HG03139 (cell line): ENCODE data around the gene KIAA0825.

Experiments
- ATAC-seq: cut with Tn5 transposase; IDR thresholded peaks from one replicate; pipeline ENCODE4 v1.9.1; 2021; ENCODE audit not compliant: unreplicated experiment

The KIAA0825 gene

GRCh38 chr5:94618493-94619328 is at the start of gene KIAA0825, which contains the start of gene SLF1:
Gene KIAA0825 (minus strand): TSS chr5:94618604. CDS start chr5:94537126, 81,478 bp downstream.
Gene SLF1 (plus strand): TSS chr5:94618669. CDS start chr5:94628811, 10,142 bp downstream.
- peak; percentile 97 for ATAC-seq

- no peak for ATAC-seq
Measured at GRCh38 chr5:94667937-94668336, 49.5 kb upstream of the KIAA0825 start.

- no peak for ATAC-seq
Measured at GRCh38 chr5:94661086-94661485, 42.7 kb upstream of the KIAA0825 start.

- no peak for ATAC-seq
Measured at GRCh38 chr5:94660506-94660905, 42.1 kb upstream of the KIAA0825 start.

- no peak for ATAC-seq
Measured at GRCh38 chr5:94658272-94658671, 39.9 kb upstream of the KIAA0825 start.

- no peak for ATAC-seq
Measured at GRCh38 chr5:94649874-94650273, 31.5 kb upstream of the KIAA0825 start.

- no peak for ATAC-seq
Measured at GRCh38 chr5:94646758-94647157, 28.4 kb upstream of the KIAA0825 start.

GRCh38 chr5:94645053-94645452 is 26.6 kb upstream of the KIAA0825 start:
- ATAC-seq = no peak

- ATAC-seq = no peak
Measured at GRCh38 chr5:94640176-94640575, 21.8 kb upstream of the KIAA0825 start.

GRCh38 chr5:94632024-94632423 is 13.6 kb upstream of the KIAA0825 start:
- ATAC-seq = peak; percentile 99

- ATAC-seq = no peak
Measured at GRCh38 chr5:94627191-94627590, 8.8 kb upstream of the KIAA0825 start.

- no peak for ATAC-seq
Measured at GRCh38 chr5:94623877-94624276, 5.5 kb upstream of the KIAA0825 start.

GRCh38 chr5:94623011-94623410 is 4.6 kb upstream of the KIAA0825 start:
- no peak for ATAC-seq

GRCh38 chr5:94621763-94622162 is 3.4 kb upstream of the KIAA0825 start:
- no peak for ATAC-seq

- no peak for ATAC-seq
Measured at GRCh38 chr5:94620256-94620655, 1.9 kb upstream of the KIAA0825 start.

- ATAC-seq = peak; percentile 24
Measured at GRCh38 chr5:94618029-94618492, 343 bp downstream of the KIAA0825 start.

GRCh38 chr5:94615862-94616261 is 2.5 kb downstream of the KIAA0825 start:
- ATAC-seq = no peak

- ATAC-seq = no peak
Measured at GRCh38 chr5:94614156-94614805, 4.1 kb downstream of the KIAA0825 start.

- ATAC-seq = no peak
Measured at GRCh38 chr5:94613583-94613982, 4.8 kb downstream of the KIAA0825 start.

- ATAC-seq = no peak
Measured at GRCh38 chr5:94595281-94595840, 23.0 kb downstream of the KIAA0825 start.

GRCh38 chr5:94577466-94578245 is 40.7 kb downstream of the KIAA0825 start:
- peak; percentile 79 for ATAC-seq
